Left ventricle myocardium superior (tissue), 1 donor: ENCODE data around the gene ME3. TPM values are rescaled to one million over a fixed set of nuclear protein-coding genes. Genes with fewer than 3 reads are reported as not detected.
"Not testable (repeated sequence)": the region's sequence is repeated elsewhere in the genome, so short reads cannot be mapped to it uniquely, and the experiment has no call there.

Experiments
- ATAC-seq: fragments of 200-7000 bp; cut with Tn5 transposase; one replicate; pipeline ENCODE4 v1.9.1; 2020; ENCODE audit warnings: mild to moderate bottlenecking, moderate library complexity
- DNase-seq: peaks from one replicate; pipeline ENCODE4 v3.0.0-alpha.2; 2020
- intact Hi-C: fragments of 100-400 bp; cut with micrococcal nuclease; formaldehyde crosslinking; loops from one replicate; pipeline ENCODE4 v1.11.0; 2022
- total RNA-seq: library from RNA; stranded (reverse); fragmentation: NEBNext Ultra II Directional; extraction: Animal tissue kit (Norgen Biotek cat#: 25700); gene quantifications from one replicate; pipeline ENCODE4 v1.2.1, GENCODE V29; 2021
- donor health status: DM: no; HTN: yes; CAD: no; lungs with severe emphysema.

Gene ME3
- total RNA-seq, 1 donor from 2014 or later, result 29.8 TPM

DNA sequence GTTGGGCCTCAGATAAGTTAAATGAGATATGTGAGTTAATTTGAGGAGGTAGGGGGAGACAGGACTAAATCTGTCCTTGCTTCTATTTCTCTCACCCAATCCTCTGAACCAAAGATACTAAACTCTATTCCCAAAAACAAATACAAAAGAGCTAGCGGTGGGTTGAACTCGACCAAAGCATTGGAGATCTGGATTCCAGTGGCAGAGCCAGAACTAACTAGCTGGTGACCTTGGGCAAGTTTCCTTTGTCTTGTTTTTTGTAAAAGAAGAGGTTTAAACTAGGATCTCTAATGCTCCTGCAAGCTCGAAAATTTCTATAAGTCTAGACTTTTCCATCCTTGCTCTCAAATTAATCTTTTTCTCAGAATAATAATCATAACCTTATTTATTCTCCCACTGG, 1.5 kb downstream of the ME3 start:
- intact Hi-C loops, result no loop called here
- no peak for DNase-seq
- no peak for ATAC-seq

DNA sequence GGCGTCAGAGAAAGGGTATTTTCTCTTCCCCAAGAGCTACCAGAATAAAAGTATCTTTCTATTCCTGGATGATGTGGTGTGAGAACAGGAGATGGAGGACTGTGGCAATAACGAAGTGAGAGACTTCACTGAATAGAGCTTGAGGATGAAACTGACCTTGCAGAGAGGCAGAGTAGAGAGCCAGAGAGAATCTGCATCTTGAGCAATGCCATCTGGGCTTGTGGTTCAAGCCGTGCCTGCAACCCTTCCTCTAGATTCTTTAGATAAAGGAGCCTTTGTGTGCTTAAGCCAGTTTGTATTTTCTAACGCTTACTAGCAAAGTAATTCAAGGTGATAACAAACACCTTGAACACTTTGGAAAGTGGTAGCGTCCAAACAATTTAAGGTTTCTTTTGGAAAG, 2.2 kb downstream of the ME3 start:
- intact Hi-C loops, result no loop called here
- DNase-seq (no peak), ATAC-seq (no peak)

DNA sequence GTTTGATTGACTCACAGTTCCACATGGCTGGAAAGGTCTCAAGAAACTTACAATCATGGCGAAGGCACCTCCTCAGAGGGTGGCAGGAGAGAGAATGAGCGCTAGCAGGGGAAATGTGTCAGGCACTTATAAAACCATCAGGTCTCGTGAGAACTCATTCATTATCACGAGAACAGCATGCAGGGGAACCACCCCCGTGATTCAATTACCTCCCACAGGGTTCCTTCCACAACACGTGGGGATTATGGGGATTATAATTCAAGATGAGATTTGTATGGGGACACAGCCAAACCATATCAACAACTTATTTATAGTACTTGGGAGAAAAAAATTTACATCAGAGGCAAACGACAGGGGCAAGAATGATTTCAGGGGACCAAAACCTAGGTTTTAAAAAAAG, 3.0 kb downstream of the ME3 start:
- no peak for ATAC-seq
- intact Hi-C loops, result no loop called here
- DNase-seq, result no peak

DNA sequence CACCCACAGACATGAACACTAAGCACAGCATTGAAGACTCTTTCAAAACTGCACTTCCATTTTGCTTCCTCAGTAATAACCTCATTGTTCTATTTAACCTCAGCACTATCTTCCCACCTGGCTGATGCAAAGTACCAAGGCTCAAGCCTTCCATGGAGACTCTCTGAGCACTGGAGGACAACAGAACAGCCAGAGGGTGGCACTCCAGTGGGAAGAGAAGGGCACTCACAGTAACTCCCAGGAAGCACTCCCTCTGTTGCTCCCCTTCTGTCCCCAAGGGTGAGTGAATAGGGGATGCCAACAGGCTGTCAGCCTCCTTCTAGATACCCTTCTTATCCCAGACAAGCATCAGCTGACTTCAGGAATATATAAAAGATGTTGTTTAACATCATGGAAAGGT, 3.5 kb downstream of the ME3 start:
- DNase-seq, result no peak
- ATAC-seq, result no peak
- intact Hi-C loops, result no loop called here

DNA sequence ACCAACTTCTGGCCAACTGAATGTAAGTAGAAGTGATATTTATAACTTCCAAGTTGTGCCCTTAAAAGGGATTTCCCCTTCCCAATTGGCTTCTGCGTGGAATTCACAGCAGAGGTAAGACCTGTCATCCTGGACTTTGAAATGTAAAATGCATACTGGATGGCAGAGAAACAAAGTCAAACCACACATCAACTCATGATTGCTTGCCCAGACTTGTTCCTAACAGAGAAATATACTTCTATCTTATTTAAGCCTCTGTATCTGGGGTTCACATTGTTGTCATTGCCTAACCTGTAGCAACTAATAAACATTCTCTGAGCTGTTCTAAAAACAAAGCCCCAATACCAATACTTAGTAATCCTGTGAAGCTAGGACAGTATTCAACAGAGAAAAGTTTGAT, 6.2 kb downstream of the ME3 start:
- DNase-seq (no peak), ATAC-seq (no peak)
- intact Hi-C loops, result no loop called here

DNA sequence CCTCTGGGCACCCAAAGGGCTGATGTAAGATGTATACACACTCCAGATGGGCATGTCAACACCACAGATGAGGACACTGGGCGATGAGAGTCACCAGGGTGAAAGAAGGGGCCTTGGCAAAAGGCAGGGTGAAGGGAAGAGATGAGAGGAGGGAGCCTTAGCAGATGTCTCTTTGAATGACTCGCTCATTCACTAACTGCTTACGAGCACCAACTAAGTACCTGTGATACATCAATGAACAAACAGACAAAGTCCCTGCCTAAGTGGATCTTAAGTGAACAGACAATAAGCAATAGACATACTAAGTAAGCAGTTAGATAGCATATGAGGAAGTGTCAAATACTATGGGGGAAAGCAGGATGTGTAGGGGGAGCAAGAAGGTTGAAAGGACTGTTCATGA, 7.5 kb downstream of the ME3 start:
- no peak for ATAC-seq
- intact Hi-C loops, result no loop called here
- DNase-seq, result no peak

DNA sequence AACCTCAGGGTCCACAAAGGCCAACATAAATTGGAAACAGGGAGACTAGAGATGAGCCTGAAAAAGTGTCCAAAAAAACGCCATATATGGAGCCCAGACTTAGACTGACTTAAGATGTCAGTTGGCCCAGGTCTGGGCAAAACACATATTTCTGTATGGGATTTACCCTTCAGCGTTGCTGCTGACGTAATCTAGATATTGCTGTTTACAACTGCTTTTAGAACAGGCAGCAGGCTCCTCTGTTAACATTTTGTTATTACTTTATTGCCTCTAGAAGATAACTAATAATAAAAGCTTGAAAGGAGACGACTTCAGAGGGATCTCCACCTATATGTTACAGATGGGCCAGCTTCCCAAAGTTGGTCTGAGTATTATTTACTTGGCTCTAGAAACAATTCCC, 8.7 kb downstream of the ME3 start:
- ATAC-seq (no peak), DNase-seq (no peak)
- intact Hi-C loops, result no loop called here

DNA sequence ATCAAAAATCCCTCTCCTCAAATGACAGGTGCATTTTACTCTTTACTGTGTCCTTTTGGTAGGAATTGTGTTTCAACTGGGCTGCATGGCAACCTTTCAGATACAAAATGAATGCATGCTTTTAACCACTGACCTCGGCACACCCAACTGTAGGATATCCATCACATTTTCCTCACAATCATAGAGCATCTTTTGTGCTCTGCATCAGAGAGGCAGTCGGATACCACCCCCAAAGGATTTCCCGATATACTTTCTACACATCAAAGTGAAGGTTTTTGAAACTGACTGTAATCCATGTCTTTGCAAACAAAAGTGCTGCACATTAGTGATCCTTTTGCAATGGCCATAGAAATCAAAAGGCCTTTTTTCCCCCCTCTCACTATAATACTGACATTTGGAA, 9.1 kb downstream of the ME3 start:
- intact Hi-C loops, result no loop called here
- DNase-seq (no peak), ATAC-seq (no peak)

DNA sequence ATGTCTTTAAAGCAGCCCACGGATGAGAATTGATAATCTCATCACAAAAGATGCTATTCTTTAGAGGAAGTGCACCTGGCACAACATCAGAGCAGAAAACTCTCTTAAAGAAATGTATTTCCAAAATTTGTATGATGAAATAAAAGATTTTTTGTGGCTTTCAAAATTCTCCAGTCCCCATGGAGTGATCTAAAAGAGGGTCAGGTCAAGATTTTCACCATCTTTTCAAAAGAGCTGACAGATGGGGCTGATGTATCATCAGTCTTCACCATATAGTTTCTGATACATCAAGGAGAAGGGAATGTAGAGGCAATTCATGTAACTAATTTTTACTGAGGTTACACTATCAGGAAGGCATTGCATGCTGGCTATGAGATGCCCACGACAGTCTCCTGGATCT, 11.7 kb downstream of the ME3 start:
- intact Hi-C loops, result no loop called here
- DNase-seq (no peak), ATAC-seq (no peak)

DNA sequence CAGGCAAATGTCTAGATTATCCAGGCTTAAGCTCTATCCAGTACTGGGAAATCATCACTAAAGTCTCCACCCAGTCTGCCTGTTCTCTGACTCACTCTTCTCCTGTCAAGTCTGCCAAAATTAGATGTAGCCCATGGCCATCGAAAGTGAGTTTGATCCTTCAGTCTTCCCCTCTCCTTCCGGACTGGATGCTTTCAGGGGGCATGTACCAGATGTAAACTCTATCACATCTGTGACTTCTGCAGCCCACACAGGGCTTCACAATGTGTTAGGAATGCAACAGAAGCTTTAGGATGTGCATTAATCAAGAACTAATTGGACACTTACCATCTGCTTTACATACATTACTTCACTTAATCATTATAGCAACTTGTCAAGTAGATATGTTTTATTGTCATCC, 12.3 kb downstream of the ME3 start:
- intact Hi-C loops, result no loop called here
- DNase-seq, result no peak
- peak; percentile 76 for ATAC-seq

DNA sequence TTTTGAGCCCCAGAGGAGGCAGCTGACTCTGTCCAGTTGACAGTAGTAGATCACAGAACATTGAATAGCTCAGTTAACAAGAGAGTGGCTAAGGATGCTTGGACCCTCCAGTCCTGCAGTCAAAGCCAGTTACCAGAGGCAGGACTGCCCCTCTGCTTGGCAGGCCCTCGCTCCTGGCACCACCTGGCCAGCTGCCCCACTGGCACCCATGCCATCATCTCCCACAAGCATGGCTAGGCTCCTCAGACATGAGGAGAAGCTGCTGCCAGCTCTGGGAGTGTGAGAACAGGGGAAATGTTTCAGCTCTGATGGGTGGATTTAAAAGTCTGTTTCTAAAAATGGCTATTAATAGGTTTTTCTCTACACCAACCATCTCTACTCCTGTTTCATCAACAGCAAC, 13.9 kb downstream of the ME3 start:
- no peak for DNase-seq
- no peak for ATAC-seq
- intact Hi-C loops, result no loop called here

DNA sequence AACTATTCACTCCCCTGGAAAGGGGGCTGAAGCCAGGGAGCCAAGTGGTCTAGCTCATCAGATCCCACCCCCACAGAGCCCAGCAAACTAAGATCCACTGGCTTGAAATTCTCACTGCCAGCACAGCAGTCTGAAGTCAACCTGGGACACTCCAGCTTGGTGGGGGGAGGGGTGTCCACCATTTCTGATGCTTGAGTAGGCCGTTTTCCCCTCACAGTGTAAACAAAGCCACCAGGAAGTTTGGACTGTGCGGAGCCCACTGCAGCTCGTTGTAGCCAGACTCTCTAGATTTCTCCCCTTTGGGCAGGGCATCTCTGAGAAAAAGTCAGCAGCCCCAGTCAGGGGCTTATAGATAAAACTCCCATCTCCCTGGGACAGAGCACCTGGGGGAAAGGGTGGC, 27.2 kb downstream of the ME3 start:
- ATAC-seq, DNase-seq, intact Hi-C loops: not testable (repeated sequence)

DNA sequence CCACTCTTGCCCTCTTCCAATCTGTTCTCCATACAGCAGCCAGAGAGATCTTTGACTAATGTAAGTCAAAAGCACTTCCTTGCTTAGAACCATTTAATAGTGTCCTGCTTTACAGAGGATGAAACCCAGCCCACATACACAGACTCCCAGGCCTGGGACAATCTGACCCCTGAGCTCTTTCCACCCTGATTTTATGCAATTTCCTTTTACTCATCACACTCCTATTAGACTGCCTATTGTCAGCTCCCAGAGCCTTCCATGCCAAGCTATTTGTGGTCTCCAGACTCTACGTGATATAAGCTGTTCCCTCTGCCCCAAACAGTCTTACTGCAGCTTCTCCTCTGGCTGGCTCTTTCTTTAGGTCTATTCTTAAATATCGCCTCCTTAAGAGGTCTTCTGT, 28.1 kb downstream of the ME3 start:
- ATAC-seq (no peak), DNase-seq (no peak)
- intact Hi-C loops, result no loop called here

DNA sequence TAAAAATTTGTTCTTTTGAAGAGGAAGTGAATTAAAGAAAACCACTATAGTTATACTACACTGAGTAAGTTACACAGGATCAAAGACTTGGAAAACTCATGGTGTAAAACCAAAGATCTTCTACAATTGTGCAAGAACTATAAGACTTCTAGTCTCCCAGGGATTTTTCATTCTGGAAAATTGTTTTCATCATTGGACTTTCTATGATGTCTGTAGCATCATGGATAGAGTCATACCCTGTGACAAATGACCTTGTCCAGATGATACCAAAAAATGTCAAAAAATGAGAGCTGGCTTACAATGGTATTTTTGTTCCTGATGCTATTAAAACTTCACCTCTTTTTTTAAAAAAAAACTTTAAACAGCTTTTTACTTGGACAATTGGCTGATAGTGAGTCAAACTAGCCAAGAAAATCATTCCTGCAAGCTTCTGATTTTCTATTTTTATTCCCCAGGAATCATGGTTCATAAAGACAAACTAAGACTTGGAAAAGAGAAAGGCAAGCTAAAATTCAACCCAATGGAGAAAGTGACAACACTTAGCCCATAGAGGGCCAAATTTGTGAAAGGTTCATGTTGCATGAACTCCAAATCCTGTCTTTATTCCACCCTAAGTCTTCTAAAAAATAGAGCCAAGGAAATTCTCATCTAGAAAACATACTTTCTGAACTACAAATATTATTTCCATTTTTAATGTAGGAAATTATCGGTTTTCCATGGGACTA, 30.7 kb downstream of the ME3 start:
- ATAC-seq (no peak), DNase-seq (no peak)
- intact Hi-C loops, result no loop called here

DNA sequence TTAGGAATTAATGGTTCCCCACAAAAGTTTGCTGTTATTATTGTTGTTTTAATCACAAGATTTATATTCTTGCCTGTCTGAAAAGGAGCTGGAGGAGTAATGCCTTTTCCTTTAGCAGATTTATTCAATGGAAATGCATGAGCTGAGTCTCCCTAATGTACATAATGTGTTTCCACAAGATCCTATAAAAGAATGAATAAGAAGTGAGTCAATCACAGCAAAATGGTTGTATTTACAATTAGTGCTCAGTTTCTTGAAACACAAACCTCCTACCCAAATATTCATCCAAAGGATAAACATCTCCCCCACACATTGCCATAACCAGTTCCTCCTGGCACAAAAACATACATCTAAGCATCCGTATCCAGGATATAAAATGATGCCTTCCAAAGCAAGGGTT, 33.3 kb downstream of the ME3 start:
- ATAC-seq (no peak), DNase-seq (no peak)
- intact Hi-C loops, result loop anchor here (10.0 kb wide), 1 partner anchor 46 kb away; no protein-coding TSS in a partner anchor

DNA sequence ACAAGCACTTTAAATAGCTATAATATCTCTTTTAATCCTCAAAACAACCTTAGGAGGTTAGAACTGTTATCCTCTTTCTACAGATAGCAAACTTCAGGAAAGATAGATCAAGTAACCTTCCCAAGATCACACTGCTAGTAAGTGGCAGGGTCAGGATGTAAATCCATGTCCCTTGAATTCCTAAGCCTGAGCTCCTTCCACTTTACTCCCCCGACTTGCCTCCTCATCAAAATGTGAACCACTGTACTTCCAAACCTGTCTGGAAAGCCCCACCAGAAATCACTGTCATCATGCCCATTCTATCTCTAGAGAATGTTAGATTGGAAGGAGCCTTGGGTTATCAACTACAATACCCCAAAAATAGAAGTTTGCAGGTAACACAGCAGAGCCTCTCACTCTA, 33.7 kb downstream of the ME3 start:
- DNase-seq (no peak), ATAC-seq (no peak)
- intact Hi-C loops, result loop anchor here (10.0 kb wide), 1 partner anchor 46 kb away; no protein-coding TSS in a partner anchor

DNA sequence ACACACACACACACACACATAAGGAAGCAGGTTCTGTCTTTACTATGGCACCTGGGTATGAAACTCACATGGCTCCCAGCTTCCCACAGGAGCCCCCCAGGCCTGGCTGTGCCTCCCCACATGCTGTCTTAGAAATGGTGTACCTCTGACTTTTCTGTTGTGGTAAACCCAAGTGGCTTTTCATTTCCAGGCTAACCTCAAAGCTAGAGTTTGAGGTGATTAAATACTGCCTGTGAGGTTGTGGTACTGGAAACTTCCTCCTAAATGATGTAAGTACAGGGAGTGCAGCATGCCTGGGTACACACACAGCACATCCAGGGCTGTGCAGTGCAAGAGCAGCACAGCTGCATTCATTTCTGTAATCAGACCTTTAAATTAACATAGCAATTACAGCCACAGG, 34.4 kb downstream of the ME3 start:
- intact Hi-C loops, result loop anchor here (10.0 kb wide), 1 partner anchor 47 kb away; no protein-coding TSS in a partner anchor
- ATAC-seq, result no peak
- DNase-seq, result no peak

DNA sequence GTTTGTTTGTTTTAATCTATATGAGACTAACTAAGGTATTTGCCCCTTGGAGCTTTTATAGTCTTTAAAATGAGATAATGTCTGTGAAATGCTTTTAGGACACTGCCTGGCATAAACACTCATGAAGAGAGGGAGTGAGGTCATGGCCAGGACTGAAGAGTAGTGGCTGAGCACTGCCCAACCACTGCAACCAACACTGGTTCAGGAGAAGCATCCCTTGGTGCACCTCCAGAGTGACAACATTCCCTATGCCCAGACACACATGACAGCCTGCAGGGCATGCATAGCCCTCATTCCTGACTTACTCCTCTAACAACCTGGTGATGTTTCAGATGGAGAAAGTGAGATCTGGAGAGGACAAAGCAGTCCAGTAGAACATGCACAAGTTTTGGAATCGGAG, 36.1 kb downstream of the ME3 start:
- DNase-seq (no peak), ATAC-seq (no peak)
- intact Hi-C loops, result loop anchor here (10.0 kb wide), 1 partner anchor 49 kb away; no protein-coding TSS in a partner anchor

DNA sequence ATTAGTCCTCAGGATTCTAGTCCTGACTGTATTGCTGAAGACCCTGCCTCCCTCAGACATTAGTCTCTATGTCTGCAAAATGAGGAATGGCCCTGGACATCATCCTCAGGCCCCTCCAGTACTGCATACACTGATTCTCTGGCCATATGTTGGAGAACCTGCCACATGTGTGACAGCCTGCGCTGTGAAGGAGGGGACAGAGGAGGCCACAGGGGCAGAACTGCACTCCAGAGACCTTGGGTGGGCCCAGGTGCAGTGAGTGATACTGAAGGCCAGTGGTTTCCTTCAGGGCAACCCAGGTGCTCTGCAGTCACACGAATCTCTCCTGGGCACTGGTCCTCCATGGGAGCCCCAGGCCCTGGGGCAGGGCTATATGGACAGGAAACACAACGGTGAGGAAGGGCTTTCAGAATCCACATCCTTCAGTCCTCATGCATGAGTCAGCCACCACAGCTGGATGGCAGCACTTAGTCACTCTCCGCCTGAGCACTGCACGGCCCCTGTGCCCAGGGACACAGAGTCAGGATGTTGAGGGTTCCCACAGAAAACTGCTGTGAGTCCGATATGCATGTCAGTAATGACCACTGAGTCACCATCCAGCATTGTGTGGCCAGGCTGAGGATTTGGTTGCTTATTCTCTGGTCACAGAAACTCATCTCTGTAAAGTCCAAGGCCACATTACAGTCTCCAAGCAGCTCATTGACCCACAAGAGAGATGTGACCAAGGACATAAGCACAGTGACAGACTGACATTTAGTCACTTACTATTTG, 39.7 kb downstream of the ME3 start:
- intact Hi-C loops, result loop anchor here (10.0 kb wide), 1 partner anchor 52 kb away; no protein-coding TSS in a partner anchor
- DNase-seq (no peak), ATAC-seq (peak; percentile 11)

DNA sequence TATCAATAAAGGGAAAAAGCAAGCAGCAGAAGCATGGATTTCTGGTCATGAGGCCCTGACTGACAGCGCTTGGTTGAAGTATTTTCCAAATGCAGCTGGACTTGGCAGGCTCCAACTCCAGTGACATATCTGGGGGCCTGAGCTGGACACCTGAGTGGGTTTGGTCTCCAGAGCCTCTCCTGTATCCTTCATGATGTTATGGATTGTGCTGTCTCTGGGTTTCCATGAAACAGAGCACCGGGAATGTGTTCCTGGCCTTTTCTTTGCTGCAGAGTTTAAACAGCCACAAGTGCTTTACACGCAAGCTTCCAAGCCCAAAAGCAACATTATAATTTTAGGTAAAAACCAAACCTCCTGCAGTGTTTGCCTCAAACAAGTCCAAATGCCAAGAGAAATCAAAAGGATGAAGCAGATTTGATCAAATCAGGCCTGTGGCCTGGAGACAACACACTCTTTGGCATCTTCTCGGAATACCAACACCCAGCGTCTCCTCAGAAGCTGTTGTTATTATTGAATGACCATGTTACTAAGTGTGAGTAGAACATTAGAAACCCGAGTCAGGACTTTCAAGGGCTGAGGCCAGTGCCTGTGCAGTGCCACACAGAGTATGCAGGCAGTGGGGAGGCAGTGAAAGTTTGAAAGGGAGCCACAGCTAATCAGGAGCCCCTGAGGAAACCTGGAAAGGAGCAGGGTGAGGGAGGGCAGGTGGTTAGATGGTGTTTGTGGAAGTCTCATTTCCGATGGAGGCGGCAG, 42.0 kb downstream of the ME3 start:
- DNase-seq (no peak), ATAC-seq (no peak)
- intact Hi-C loops, result loop anchor here (10.0 kb wide), 1 partner anchor 54 kb away; no protein-coding TSS in a partner anchor
